Neuronal stem cell (in vitro differentiated cells): ENCODE results near the gene INO80B.
"Not testable (repeated sequence)": the region's sequence is repeated elsewhere in the genome, so short reads cannot be mapped to it uniquely, and the experiment has no call there.

Experiments used
- DNase-seq: peaks from one replicate; pipeline ENCODE4 v3.0.0-alpha.2; 2013; ENCODE audit warnings: low spot score
- H2AFZ ChIP-seq: one replicate; pipeline ENCODE4 v1.6.1; 2013; ENCODE audit warnings: mild to moderate bottlenecking, low read length, inconsistent platforms
- H2AK5ac ChIP-seq: 2 replicates; pipeline ENCODE4 v1.6.1; 2013; ENCODE audit warnings: low read depth, mild to moderate bottlenecking, inconsistent platforms, low read length, moderate library complexity, mixed read lengths
- H2BK120ac ChIP-seq: 2 replicates; pipeline ENCODE4 v1.6.1; 2013; ENCODE audit warnings: low read depth, mild to moderate bottlenecking, inconsistent platforms, low read length, moderate library complexity, mixed read lengths
- H2BK12ac ChIP-seq: one replicate; pipeline ENCODE4 v1.6.1; 2013; ENCODE audit warnings: low read length, inconsistent platforms
- H2BK15ac ChIP-seq: 2 replicates; pipeline ENCODE4 v1.6.1; 2013; ENCODE audit warnings: mild to moderate bottlenecking, low read length, inconsistent platforms, mixed read lengths
- H2BK5ac ChIP-seq: one replicate; pipeline ENCODE4 v1.6.1; 2013; ENCODE audit warnings: inconsistent platforms, mild to moderate bottlenecking, low read length, moderate library complexity
- H3K14ac ChIP-seq: one replicate; pipeline ENCODE4 v1.6.1; 2013; ENCODE audit warnings: low read length, inconsistent platforms
- H3K18ac ChIP-seq: 2 replicates; pipeline ENCODE4 v1.6.1; 2013; ENCODE audit warnings: low read length, inconsistent platforms
- H3K23ac ChIP-seq: 2 replicates; pipeline ENCODE4 v1.6.1; 2013; ENCODE audit warnings: low read depth, mild to moderate bottlenecking, mixed read lengths, low read length, inconsistent platforms; ENCODE audit not compliant: poor library complexity
- H3K27ac ChIP-seq: replicated peaks from 3 replicates; pipeline ENCODE4 v1.5.1; 2013; ENCODE audit warnings: low read length, inconsistent platforms
- H3K27me3 ChIP-seq, 3 experiments: 2 replicates each; pipeline ENCODE4 v1.6.1; 2013; ENCODE audit warnings: low read length in 3 of 3, mild to moderate bottlenecking in 2 of 3, inconsistent platforms in 1 of 3, low read depth in 1 of 3, mixed read lengths in 1 of 3, moderate library complexity in 1 of 3; ENCODE audit not compliant: control insufficient read depth in 3 of 3, insufficient read depth in 3 of 3
- H3K36me3 ChIP-seq, 2 donors: replicated peaks in 1 of 2; 2 replicates each; pipeline ENCODE4 v1.6.1; 2013; ENCODE audit warnings: low read length in 2 of 2; ENCODE audit not compliant: control insufficient read depth in 2 of 2, insufficient read depth in 2 of 2
- H3K4ac ChIP-seq: 2 replicates; pipeline ENCODE4 v1.6.1; 2013; ENCODE audit warnings: inconsistent platforms, mild to moderate bottlenecking, low read length, moderate library complexity
- H3K4me1 ChIP-seq, 2 donors: 1 replicate in 1 of 2; 2 replicates in 1 of 2; pipeline ENCODE4 v1.6.1; 2013; ENCODE audit warnings: low read length in 2 of 2, low read depth in 1 of 2; ENCODE audit not compliant: control insufficient read depth in 2 of 2, insufficient read depth in 1 of 2
- H3K4me2 ChIP-seq: one replicate; pipeline ENCODE4 v1.6.1; 2013; ENCODE audit warnings: mild to moderate bottlenecking, low read length, inconsistent platforms; ENCODE audit not compliant: insufficient read depth, poor library complexity, severe bottlenecking
- H3K4me3 ChIP-seq, 2 donors: 2 replicates each; pipeline ENCODE4 v1.5.1; 2013; ENCODE audit warnings: low read length in 2 of 2, mild to moderate bottlenecking in 2 of 2, inconsistent platforms in 1 of 2, moderate library complexity in 1 of 2
- H3K79me1 ChIP-seq: one replicate; pipeline ENCODE4 v1.6.1; 2013; ENCODE audit warnings: low read depth, mild to moderate bottlenecking, inconsistent platforms, low read length, moderate library complexity
- H3K9ac ChIP-seq: one replicate; pipeline ENCODE4 v1.6.1; 2013; ENCODE audit warnings: mild to moderate bottlenecking, low read depth, low read length, inconsistent platforms; ENCODE audit not compliant: poor library complexity
- H3K9me3 ChIP-seq, 2 donors: replicated peaks in 1 of 2; 2 replicates each; pipeline versions ENCODE3 to v1.6.1; 2013; ENCODE audit warnings: low read length in 2 of 2, mild to moderate bottlenecking in 2 of 2, inconsistent platforms in 1 of 2, low read depth in 1 of 2, mixed read lengths in 1 of 2, moderate library complexity in 1 of 2; ENCODE audit not compliant: control insufficient read depth in 2 of 2, insufficient read depth in 1 of 2
- H4K8ac ChIP-seq: one replicate; pipeline ENCODE4 v1.6.1; 2013; ENCODE audit warnings: low read depth, mild to moderate bottlenecking, inconsistent platforms, low read length, moderate library complexity
- H4K91ac ChIP-seq: one replicate; pipeline ENCODE4 v1.6.1; 2013; ENCODE audit warnings: low read length, low read depth, mild to moderate bottlenecking, inconsistent platforms; ENCODE audit not compliant: poor library complexity
- WGBS, 2 donors: extraction: QIAGEN DNeasy Blood & Tissue Kit; methylation state at CpG; one replicate each; pipeline ENCODE4 v1.1.7; 2013; ENCODE audit warnings: missing lambda C conversion rate in 2 of 2, mixed read lengths in 1 of 2; ENCODE audit not compliant: insufficient read length in 2 of 2, insufficient replicate concordance in 1 of 2; ENCODE audit errors: extremely low coverage in 2 of 2; 5-methylcytosine and 5-hydroxymethylcytosine counted together

The INO80B gene

DNA sequence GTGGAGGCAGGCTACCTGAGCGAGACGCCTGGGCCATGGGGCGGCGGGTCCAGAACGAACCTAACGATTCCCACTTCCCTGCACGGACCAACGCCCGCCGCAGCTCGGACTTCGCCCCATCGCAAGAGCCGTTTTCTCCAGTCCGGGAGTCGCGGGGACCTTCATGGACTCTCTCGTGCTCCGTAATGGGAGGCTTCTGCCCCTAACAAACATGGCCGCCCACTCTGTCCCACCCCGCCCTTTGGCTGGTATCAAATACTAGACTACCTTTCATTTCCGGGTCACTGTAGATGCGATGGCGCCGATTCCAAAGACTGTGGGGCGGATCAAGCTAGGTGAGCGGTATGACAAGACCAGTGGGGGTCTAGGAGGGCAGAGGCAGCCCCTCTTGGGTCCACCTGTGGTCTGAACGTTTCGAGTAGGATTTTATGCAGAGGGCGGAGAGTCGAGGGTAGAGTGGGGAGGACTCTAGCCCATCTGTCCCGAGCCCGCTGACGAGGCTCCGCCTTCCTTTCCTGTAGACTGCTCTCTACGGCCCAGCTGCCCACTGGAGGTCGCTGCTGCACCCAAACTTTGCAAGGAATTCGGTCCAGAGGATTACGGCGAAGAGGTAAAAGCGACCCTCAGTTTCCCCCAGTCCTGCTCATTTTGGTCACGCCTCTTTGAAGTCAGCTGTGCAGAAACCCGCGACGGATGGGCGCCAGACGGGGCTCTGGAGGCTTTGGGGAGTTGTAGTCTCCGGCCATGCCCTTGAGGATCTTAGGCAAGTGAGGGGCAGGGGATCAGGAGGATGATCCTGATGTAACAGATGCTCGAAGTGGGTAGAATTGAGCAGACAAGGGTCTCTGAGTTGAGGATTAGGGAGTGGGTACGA is 28.2 kb downstream of the INO80B start, which contains the start of the genes CCDC142 and TTC31:
CCDC142 (minus strand) TSS at position 198 of the 874 bp plus-strand sequence; CDS start at position 37, 161 bp downstream.
TTC31 (plus strand) TSS at position 281 of the 874 bp plus-strand sequence; CDS start at position 296, 15 bp downstream.
- Histone ChIP-seq H3K23ac (peak within 1 kb of the TSS; percentile 98), H4K8ac (peak within 1 kb of the TSS; percentile 78), H2BK120ac (peak within 1 kb of the TSS; percentile 67), H3K4me3 (peak within 1 kb of the TSS; percentile 81 to 85), H3K9ac (peak within 1 kb of the TSS; percentile 99), H3K27ac (peak within 1 kb of the TSS; percentile 75), H4K91ac (no peak within 1 kb of the TSS), H3K4me1 (peaks cover 9 to 14% of the 10 kb centered on the region in 2 donors), H3K14ac (peak within 1 kb of the TSS; percentile 100), H3K36me3 (peaks cover 7 to 33% of the 10 kb centered on the region in 2 donors), H3K4ac (peak within 1 kb of the TSS; percentile 3), H2AFZ (peak within 1 kb of the TSS; percentile 93), H3K79me1 (peaks cover 12% of the 10 kb centered on the region), H3K9me3 (no peaks in the 10 kb centered on the region), H2BK12ac (no peak within 1 kb of the TSS), H3K4me2 (peak within 1 kb of the TSS; percentile 98), H3K27me3 (no peaks in the 10 kb centered on the region), H2BK15ac (peak within 1 kb of the TSS; percentile 99), H3K18ac (peak within 1 kb of the TSS; percentile 99), H2AK5ac (peak within 1 kb of the TSS; percentile 91), H2BK5ac (peak within 1 kb of the TSS; percentile 88)
- WGBS, 2 donors: no CpG with 5 or more reads among the region's 50 CpGs
- peak; percentile 94 for DNase-seq

DNA sequence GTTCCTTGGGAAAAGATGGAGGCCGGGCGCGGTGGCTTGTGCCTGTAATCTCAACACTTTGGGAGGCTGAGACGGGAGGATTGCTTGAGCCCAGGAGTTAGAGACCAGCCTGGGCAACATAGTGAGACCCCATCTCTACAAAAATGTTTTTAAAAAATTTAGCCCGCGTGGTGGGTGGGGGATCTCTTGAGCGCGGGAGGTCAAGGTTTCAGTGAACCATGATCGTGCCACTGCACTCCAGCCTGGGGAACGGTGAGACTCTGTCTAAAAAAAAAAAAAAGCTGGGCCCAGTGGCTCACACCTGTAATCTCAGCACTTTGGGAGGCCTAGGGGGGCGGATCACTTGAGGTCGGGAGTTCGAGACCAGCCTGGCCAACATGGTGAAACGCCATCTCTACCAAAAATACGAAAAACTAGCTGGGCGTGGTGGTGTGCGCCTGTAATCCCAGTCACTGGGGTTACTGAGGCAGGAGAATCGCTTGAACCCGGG is 28.8 kb downstream of the INO80B start:
- H2BK12ac ChIP-seq, H3K14ac ChIP-seq, H4K8ac ChIP-seq, DNase-seq, H2BK120ac ChIP-seq, H3K23ac ChIP-seq, H2AK5ac ChIP-seq, H3K18ac ChIP-seq, H4K91ac ChIP-seq, H2BK15ac ChIP-seq, H3K4ac ChIP-seq, H3K27me3 ChIP-seq, H3K9me3 ChIP-seq: not testable (repeated sequence)
- peak overlapping the region; percentile 93 for H2AFZ ChIP-seq
- peak overlapping the region; percentile 72 for H3K4me2 ChIP-seq
- peaks cover 12% of the 10 kb centered on the region for H3K79me1 ChIP-seq
- peak overlapping the region; percentile 72 for H3K9ac ChIP-seq
- no CpG with 5 or more reads among the region's 19 CpGs for WGBS, 2 donors
- peak overlapping the region; percentile 81 to 85 for H3K4me3 ChIP-seq
- H3K4me1 ChIP-seq: peaks cover 9 to 14% of the 10 kb centered on the region in 2 donors
- peaks cover 7 to 35% of the 10 kb centered on the region in 2 donors for H3K36me3 ChIP-seq
- peak overlapping the region; percentile 88 for H2BK5ac ChIP-seq
- H3K27ac ChIP-seq: peak overlapping the region; percentile 50

DNA sequence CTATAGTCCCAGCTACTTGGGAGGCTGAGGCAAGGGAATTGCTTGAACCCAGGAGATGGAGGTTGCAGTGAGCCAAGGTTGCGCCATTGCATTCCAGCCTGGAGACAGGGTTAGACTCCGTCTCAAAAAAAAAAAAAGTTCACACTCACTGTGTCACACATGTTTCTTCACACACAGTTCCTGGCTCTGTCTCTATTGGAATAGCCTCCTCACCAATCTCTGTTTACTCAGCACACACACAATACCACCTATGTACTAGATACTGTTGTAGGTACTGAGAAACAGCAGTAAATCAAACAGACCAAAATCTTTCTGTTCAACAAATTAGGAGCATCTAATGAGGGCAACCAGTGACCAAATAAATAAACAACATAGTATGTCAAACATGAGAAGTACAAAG is 31.3 kb downstream of the INO80B start:
- H3K27me3 ChIP-seq: no peaks in the 10 kb centered on the region
- H3K9me3 ChIP-seq: no peaks in the 10 kb centered on the region
- no peak overlapping the region for H3K4me2 ChIP-seq
- H2BK15ac ChIP-seq: no peak overlapping the region
- no peak overlapping the region for H3K4me3 ChIP-seq
- H3K4me1 ChIP-seq: peaks cover 7 to 10% of the 10 kb centered on the region in 2 donors
- H3K27ac ChIP-seq: no peak overlapping the region
- peaks cover 12% of the 10 kb centered on the region for H3K79me1 ChIP-seq
- no peak overlapping the region for H2BK12ac ChIP-seq
- H2AK5ac ChIP-seq: no peak overlapping the region
- no peak overlapping the region for H3K23ac ChIP-seq
- H4K91ac ChIP-seq: no peak overlapping the region
- no peak overlapping the region for H2AFZ ChIP-seq
- H3K9ac ChIP-seq: no peak overlapping the region
- H2BK120ac ChIP-seq: no peak overlapping the region
- H3K14ac ChIP-seq: no peak overlapping the region
- H3K4ac ChIP-seq: no peak overlapping the region
- DNase-seq: no peak
- no peak overlapping the region for H4K8ac ChIP-seq
- no peak overlapping the region for H3K18ac ChIP-seq
- no peak overlapping the region for H2BK5ac ChIP-seq
- H3K36me3 ChIP-seq: peaks cover 11 to 26% of the 10 kb centered on the region in 2 donors
- WGBS, 2 donors: no CpG with 5 or more reads among the region's 2 CpGs
